Endodermal cell (in vitro differentiated cells): Measurements from ENCODE around the gene LCP1. TPM values are rescaled to one million over a fixed set of nuclear protein-coding genes. Genes with fewer than 3 reads are reported as not detected.

Experiments
- DNase-seq: peaks from one replicate; pipeline ENCODE4 v3.0.0-alpha.2; 2017
- H3K27ac ChIP-seq: 2 replicates; pipeline ENCODE4 v1.5.1; 2013; ENCODE audit warnings: mild to moderate bottlenecking, low read depth, low read length, moderate library complexity
- H3K27me3 ChIP-seq: 2 replicates; pipeline ENCODE4 v1.6.1; 2013; ENCODE audit warnings: mild to moderate bottlenecking, low read length, moderate library complexity; ENCODE audit not compliant: insufficient read depth, control insufficient read depth, poor library complexity, severe bottlenecking
- H3K36me3 ChIP-seq: 2 replicates; pipeline ENCODE4 v1.7.0; 2013; ENCODE audit warnings: mild to moderate bottlenecking, low read length, moderate library complexity; ENCODE audit not compliant: control insufficient read depth, insufficient read depth
- H3K4me1 ChIP-seq: one replicate; pipeline ENCODE4 v1.7.0; 2013; ENCODE audit warnings: low read length; ENCODE audit not compliant: control insufficient read depth, insufficient read depth
- H3K4me3 ChIP-seq: 2 replicates; pipeline ENCODE4 v1.5.1; 2013; ENCODE audit warnings: mild to moderate bottlenecking, low read length, moderate library complexity
- H3K9ac ChIP-seq: 2 replicates; pipeline ENCODE4 v1.6.1; 2013; ENCODE audit warnings: mild to moderate bottlenecking, low read length, moderate library complexity; ENCODE audit not compliant: poor library complexity, severe bottlenecking; ENCODE audit errors: extremely low read depth
- H3K9me3 ChIP-seq: 2 replicates; pipeline ENCODE4 v1.6.1; 2013; ENCODE audit warnings: mild to moderate bottlenecking, low read length, moderate library complexity; ENCODE audit not compliant: control insufficient read depth
- H3K27ac Mint-ChIP-seq: 2 replicates; pipeline ENCODE4 v1.8.0; 2020; ENCODE audit warnings: mixed read lengths
- H3K27me3 Mint-ChIP-seq: 2 replicates; pipeline ENCODE4 v1.8.0; 2021; ENCODE audit warnings: mild to moderate bottlenecking, mixed read lengths; ENCODE audit not compliant: insufficient read depth
- H3K36me3 Mint-ChIP-seq: 2 replicates; pipeline ENCODE4 v1.8.0; 2020; ENCODE audit warnings: low read depth, mixed read lengths
- H3K4me1 Mint-ChIP-seq: 2 replicates; pipeline ENCODE4 v1.8.0; 2020; ENCODE audit warnings: mixed read lengths
- H3K4me3 Mint-ChIP-seq: 2 replicates; pipeline ENCODE4 v1.8.0; 2020; ENCODE audit warnings: mild to moderate bottlenecking, moderate library complexity, mixed read lengths
- H3K9me3 Mint-ChIP-seq: 2 replicates; pipeline ENCODE4 v1.8.0; 2020; ENCODE audit warnings: mild to moderate bottlenecking, mixed read lengths
- CTCF ChIP-seq: fragments of 200-600 bp; sonication (generic); conservative IDR thresholded peaks from 2 replicates; pipeline ENCODE4 v1.5.0; 2021; ENCODE audit warnings: antibody characterized with exemption, mild to moderate bottlenecking
- whole genome bisulfite sequencing, 2 experiments: methylation state at CpG; one replicate each; pipeline versions ENCODE4 v1.1.5 to v1.1.7; 2013; ENCODE audit warnings: missing lambda C conversion rate in 2 of 2, mixed read lengths in 1 of 2; ENCODE audit not compliant: insufficient coverage in 1 of 2, insufficient read length in 1 of 2; 5-methylcytosine and 5-hydroxymethylcytosine counted together
- total RNA-seq, 2 donors: library from RNA; stranded (reverse); fragmentation: NEBNext Ultra II Directional in 1 of 2; extraction: Animal tissue kit (Norgen Biotek cat#: 25700) in 1 of 2; gene quantifications; 2 replicates in 1 of 2; 3 replicates in 1 of 2; pipeline ENCODE4 v1.2.1, GENCODE V29; 2021

Gene LCP1
- total RNA-seq, 2 donors from 2014 or later, result 3.0 to 16.8 TPM

DNA sequence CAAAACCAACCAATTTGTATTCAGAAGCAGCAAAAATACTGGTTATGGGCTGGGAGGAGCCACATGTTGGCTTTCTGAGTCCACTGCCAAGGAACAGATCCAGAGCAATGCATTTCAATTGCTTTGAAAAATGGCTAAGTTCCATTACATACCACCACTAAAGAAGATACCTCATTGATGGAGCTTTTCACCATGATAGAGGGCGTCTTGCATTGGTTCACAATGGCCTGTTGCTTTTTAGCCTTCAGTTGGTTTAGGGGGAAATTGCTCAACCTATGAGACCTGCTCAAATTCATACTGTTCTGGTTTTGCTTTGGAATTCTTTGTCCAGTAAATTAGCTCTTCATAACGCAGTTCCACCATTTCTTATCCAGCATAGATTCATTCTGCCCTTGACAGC lies 55.9 kb downstream of the LCP1 start:
- H3K27ac ChIP-seq, result no peak overlapping the region
- WGBS, 2 experiments, result 71 to 100% methylated on average over 1 of the region's 2 CpGs

GRCh38 chr13:46124967-46125933 lies 56.7 kb downstream of the LCP1 start:
- peaks cover 2% of the 10 kb centered on the region for H3K27me3 Mint-ChIP-seq
- Histone ChIP-seq H3K9ac (no peak overlapping the region), H3K36me3 (no peaks in the 10 kb centered on the region), H3K4me3 (no peak overlapping the region), H3K4me1 (no peaks in the 10 kb centered on the region), H3K27me3 (no peaks in the 10 kb centered on the region), H3K27ac (no peak overlapping the region), H3K9me3 (no peaks in the 10 kb centered on the region)
- no peak overlapping the region for H3K4me3 Mint-ChIP-seq
- 87 to 90% methylated on average over 8 to 11 of the region's 11 CpGs for WGBS, 2 experiments
- H3K4me1 Mint-ChIP-seq, result peaks cover 2% of the 10 kb centered on the region
- no peak overlapping the region for H3K27ac Mint-ChIP-seq
- no peaks in the 10 kb centered on the region for H3K9me3 Mint-ChIP-seq
- no peak for TF ChIP-seq CTCF
- H3K36me3 Mint-ChIP-seq, result no peaks in the 10 kb centered on the region
- no peak for DNase-seq

More for the DNA sequence above, 55.9 kb downstream of the LCP1 start:
- Histone ChIP-seq H3K36me3 (no peaks in the 10 kb centered on the region), H3K9ac (no peak overlapping the region), H3K4me1 (no peaks in the 10 kb centered on the region), H3K27me3 (no peaks in the 10 kb centered on the region), H3K9me3 (no peaks in the 10 kb centered on the region), H3K4me3 (no peak overlapping the region)
- Mint-ChIP-seq H3K9me3 (no peaks in the 10 kb centered on the region), H3K36me3 (no peaks in the 10 kb centered on the region), H3K4me3 (no peak overlapping the region), H3K27ac (no peak overlapping the region), H3K4me1 (no peaks in the 10 kb centered on the region), H3K27me3 (peaks cover 2% of the 10 kb centered on the region)
- TF ChIP-seq CTCF, result no peak
- DNase-seq, result no peak

- no peak overlapping the region for H3K27ac ChIP-seq
- H3K36me3 ChIP-seq, result no peaks in the 10 kb centered on the region
- TF ChIP-seq CTCF, result no peak
- no peak for DNase-seq
- Mint-ChIP-seq H3K27me3 (peaks cover 2% of the 10 kb centered on the region), H3K9me3 (no peaks in the 10 kb centered on the region), H3K4me1 (peaks cover 5% of the 10 kb centered on the region), H3K27ac (no peak overlapping the region), H3K36me3 (no peaks in the 10 kb centered on the region), H3K4me3 (no peak overlapping the region)
- H3K9me3 ChIP-seq, result no peaks in the 10 kb centered on the region
- no peak overlapping the region for H3K9ac ChIP-seq
- WGBS, 2 experiments, result 88 to 100% methylated on average over 3 to 10 of the region's 10 CpGs
- H3K4me1 ChIP-seq, result no peaks in the 10 kb centered on the region
- H3K27me3 ChIP-seq, result no peaks in the 10 kb centered on the region
- no peak overlapping the region for H3K4me3 ChIP-seq
Measured at GRCh38 chr13:46124531-46124966, 57.4 kb downstream of the LCP1 start.
